GM18870 (cell line): ENCODE measurements around the gene LGR6.

Experiments used
- ATAC-seq: cut with Tn5 transposase; IDR thresholded peaks from one replicate; pipeline ENCODE4 v1.9.1; 2021; ENCODE audit warnings: moderate library complexity; ENCODE audit not compliant: unreplicated experiment

The LGR6 gene

GRCh38 chr1:202365092-202365815 lies 171.7 kb downstream of the LGR6 start:
- no peak for ATAC-seq

GRCh38 chr1:202367271-202367670 lies 173.7 kb downstream of the LGR6 start:
- ATAC-seq, result no peak
